ENCODE data around the gene MOGAT1.

MOGAT1 gene

GRCh38 chr2:222728621-222729020 is 57.2 kb downstream of the MOGAT1 start:
- no peak for DNase-seq (ENCODE audit: low spot score)
- TF ChIP-seq, protein P1, sequence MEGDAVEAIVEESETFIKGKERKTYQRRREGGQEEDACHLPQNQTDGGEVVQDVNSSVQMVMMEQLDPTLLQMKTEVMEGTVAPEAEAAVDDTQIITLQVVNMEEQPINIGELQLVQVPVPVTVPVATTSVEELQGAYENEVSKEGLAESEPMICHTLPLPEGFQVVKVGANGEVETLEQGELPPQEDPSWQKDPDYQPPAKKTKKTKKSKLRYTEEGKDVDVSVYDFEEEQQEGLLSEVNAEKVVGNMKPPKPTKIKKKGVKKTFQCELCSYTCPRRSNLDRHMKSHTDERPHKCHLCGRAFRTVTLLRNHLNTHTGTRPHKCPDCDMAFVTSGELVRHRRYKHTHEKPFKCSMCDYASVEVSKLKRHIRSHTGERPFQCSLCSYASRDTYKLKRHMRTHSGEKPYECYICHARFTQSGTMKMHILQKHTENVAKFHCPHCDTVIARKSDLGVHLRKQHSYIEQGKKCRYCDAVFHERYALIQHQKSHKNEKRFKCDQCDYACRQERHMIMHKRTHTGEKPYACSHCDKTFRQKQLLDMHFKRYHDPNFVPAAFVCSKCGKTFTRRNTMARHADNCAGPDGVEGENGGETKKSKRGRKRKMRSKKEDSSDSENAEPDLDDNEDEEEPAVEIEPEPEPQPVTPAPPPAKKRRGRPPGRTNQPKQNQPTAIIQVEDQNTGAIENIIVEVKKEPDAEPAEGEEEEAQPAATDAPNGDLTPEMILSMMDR (IDR thresholded peaks at IDR 0.05; ENCODE audit: borderline replicate concordance, control extremely low read depth, extremely low read depth, insufficient read depth, missing control alignments) = no peak
- in situ Hi-C loops (cut with MboI; ENCODE audit: low sequenced_read_pairs, unreplicated experiment) = no loop called here

- TF ChIP-seq, protein P1 (IDR thresholded peaks at IDR 0.05; ENCODE audit: borderline replicate concordance, control extremely low read depth, extremely low read depth, insufficient read depth, missing control alignments) = no peak
- DNase-seq (ENCODE audit: low spot score) = peak; percentile 36
- in situ Hi-C loops (cut with MboI; ENCODE audit: low sequenced_read_pairs, unreplicated experiment) = no loop called here
These were observed 59.0 kb downstream of the MOGAT1 start for GRCh38 chr2:222730366-222730999.

DNA sequence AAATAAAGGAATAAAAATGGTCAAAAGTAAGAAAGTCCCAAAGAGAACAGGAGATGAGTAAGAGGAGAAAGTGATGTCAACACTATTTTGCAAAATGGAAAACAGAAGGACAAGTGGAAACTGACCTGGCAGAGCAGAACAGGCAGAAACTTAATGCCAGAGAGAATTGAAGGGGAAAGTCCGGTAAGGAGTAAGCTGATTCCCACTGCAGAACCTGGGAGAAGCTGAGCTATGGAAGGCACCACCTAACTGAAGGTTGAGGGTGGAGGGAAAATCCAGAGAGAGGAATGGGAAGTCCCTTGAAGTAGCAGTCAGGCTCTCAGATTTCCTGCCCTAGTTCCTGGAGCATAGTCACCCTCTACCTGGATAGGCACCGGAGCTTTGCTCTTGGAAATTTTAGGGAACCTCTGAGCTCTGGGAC is 59.8 kb downstream of the MOGAT1 start:
- in situ Hi-C loops (cut with MboI; ENCODE audit: low sequenced_read_pairs, unreplicated experiment) = no loop called here
- TF ChIP-seq, protein P1 (IDR thresholded peaks at IDR 0.05; ENCODE audit: borderline replicate concordance, control extremely low read depth, extremely low read depth, insufficient read depth, missing control alignments) = no peak
- no peak for DNase-seq (ENCODE audit: low spot score)

GRCh38 chr2:222732489-222733178 is 61.2 kb downstream of the MOGAT1 start:
- TF ChIP-seq, protein P1 (IDR thresholded peaks at IDR 0.05; ENCODE audit: borderline replicate concordance, control extremely low read depth, extremely low read depth, insufficient read depth, missing control alignments) = no peak
- no peak for DNase-seq (ENCODE audit: low spot score)
- in situ Hi-C loops (cut with MboI; ENCODE audit: low sequenced_read_pairs, unreplicated experiment) = no loop called here

GRCh38 chr2:222733470-222733845 is 62.0 kb downstream of the MOGAT1 start:
- no peak for DNase-seq (ENCODE audit: low spot score)
- in situ Hi-C loops (cut with MboI; ENCODE audit: low sequenced_read_pairs, unreplicated experiment) = no loop called here
- TF ChIP-seq, protein P1 (IDR thresholded peaks at IDR 0.05; ENCODE audit: borderline replicate concordance, control extremely low read depth, extremely low read depth, insufficient read depth, missing control alignments) = no peak

- TF ChIP-seq, protein P1 (IDR thresholded peaks at IDR 0.05; ENCODE audit: borderline replicate concordance, control extremely low read depth, extremely low read depth, insufficient read depth, missing control alignments) = no peak
- in situ Hi-C loops (cut with MboI; ENCODE audit: low sequenced_read_pairs, unreplicated experiment) = no loop called here
- no peak for DNase-seq (ENCODE audit: low spot score)
These were observed 62.6 kb downstream of the MOGAT1 start for GRCh38 chr2:222733846-222734702.
